ENCODE results near the gene FRAT2.
A peak's percentile ranks its signal among the peaks of the same experiment; 100 is the strongest.

Gene FRAT2

GRCh38 chr10:97318772-97319651 is 15.5 kb downstream of the FRAT2 start, which contains the start of gene FRAT1:
TSS of gene FRAT1 (plus strand) at chr10:97319271. CDS start at chr10:97319454, 183 bp downstream.
- Histone ChIP-seq H3K27ac (ENCODE audit: low read depth, low read length) (peak within 1 kb of the TSS; percentile 99), H3K27me3 (ENCODE audit: control insufficient read depth, insufficient read depth, low read length) (no peaks in the 10 kb centered on the region), H3K4me1 (ENCODE audit: control insufficient read depth, insufficient read depth, low read length) (peaks cover 7% of the 10 kb centered on the region), H3K36me3 (ENCODE audit: control insufficient read depth, insufficient read depth, low read length) (no peaks in the 10 kb centered on the region), H3K9ac (ENCODE audit: low read length) (peak within 1 kb of the TSS; percentile 98), H3K4me3 (ENCODE audit: low read length) (peak within 1 kb of the TSS; percentile 73)

GRCh38 chr10:97314671-97315070 is 19.9 kb downstream of the FRAT2 start:
- Histone ChIP-seq H3K27ac (ENCODE audit: low read depth, low read length) (no peak overlapping the region), H3K9ac (ENCODE audit: low read length) (no peak overlapping the region), H3K4me1 (ENCODE audit: control insufficient read depth, insufficient read depth, low read length) (no peaks in the 10 kb centered on the region)

GRCh38 chr10:97312897-97313296 is 21.6 kb downstream of the FRAT2 start:
- no peaks in the 10 kb centered on the region for H3K36me3 ChIP-seq (ENCODE audit: control insufficient read depth, insufficient read depth, low read length)
- H3K4me3 ChIP-seq (ENCODE audit: low read length): no peak overlapping the region
- no peaks in the 10 kb centered on the region for H3K4me1 ChIP-seq (ENCODE audit: control insufficient read depth, insufficient read depth, low read length)
- H3K27ac ChIP-seq (ENCODE audit: low read depth, low read length): no peak overlapping the region
- H3K9ac ChIP-seq (ENCODE audit: low read length): no peak overlapping the region
- H3K27me3 ChIP-seq (ENCODE audit: control insufficient read depth, insufficient read depth, low read length): no peaks in the 10 kb centered on the region

More at GRCh38 chr10:97314671-97315070, 19.9 kb downstream of the FRAT2 start:
- Histone ChIP-seq H3K36me3 (ENCODE audit: control insufficient read depth, insufficient read depth, low read length) (no peaks in the 10 kb centered on the region), H3K27me3 (ENCODE audit: control insufficient read depth, insufficient read depth, low read length) (no peaks in the 10 kb centered on the region), H3K4me3 (ENCODE audit: low read length) (no peak overlapping the region)

- Histone ChIP-seq H3K36me3 (ENCODE audit: control insufficient read depth, insufficient read depth, low read length) (no peaks in the 10 kb centered on the region), H3K9ac (ENCODE audit: low read length) (no peak overlapping the region), H3K4me3 (ENCODE audit: low read length) (no peak overlapping the region), H3K4me1 (ENCODE audit: control insufficient read depth, insufficient read depth, low read length) (no peaks in the 10 kb centered on the region), H3K27me3 (ENCODE audit: control insufficient read depth, insufficient read depth, low read length) (no peaks in the 10 kb centered on the region), H3K27ac (ENCODE audit: low read depth, low read length) (no peak overlapping the region)
These were observed 23.4 kb downstream of the FRAT2 start for GRCh38 chr10:97311111-97311626.

- Histone ChIP-seq H3K4me3 (ENCODE audit: low read length) (no peak overlapping the region), H3K4me1 (ENCODE audit: control insufficient read depth, insufficient read depth, low read length) (no peaks in the 10 kb centered on the region), H3K9ac (ENCODE audit: low read length) (no peak overlapping the region), H3K27me3 (ENCODE audit: control insufficient read depth, insufficient read depth, low read length) (no peaks in the 10 kb centered on the region), H3K36me3 (ENCODE audit: control insufficient read depth, insufficient read depth, low read length) (no peaks in the 10 kb centered on the region), H3K27ac (ENCODE audit: low read depth, low read length) (no peak overlapping the region)
These were observed 26.4 kb downstream of the FRAT2 start for GRCh38 chr10:97307866-97308780.

DNA sequence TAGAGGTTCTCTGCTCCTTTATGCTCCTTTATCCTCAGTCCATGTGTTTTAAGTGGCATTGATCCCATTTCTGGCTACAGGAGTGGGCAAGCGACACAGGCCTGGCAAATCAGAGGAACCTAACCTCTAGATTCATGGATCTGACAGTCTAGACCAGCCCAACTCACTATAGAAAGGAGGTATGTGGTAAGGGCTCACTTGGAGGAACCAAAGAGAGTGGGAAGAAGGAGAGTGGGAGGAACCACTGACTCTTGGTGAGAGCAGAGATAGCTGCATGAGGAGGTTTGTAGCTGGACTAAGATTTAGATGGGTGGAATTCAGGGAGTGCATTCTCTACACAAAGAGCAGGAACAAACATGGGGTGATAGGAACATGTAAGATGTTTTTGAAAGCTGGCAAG is 27.1 kb downstream of the FRAT2 start:
- H3K27me3 ChIP-seq (ENCODE audit: control insufficient read depth, insufficient read depth, low read length): no peaks in the 10 kb centered on the region
- H3K9ac ChIP-seq (ENCODE audit: low read length): no peak overlapping the region
- H3K4me3 ChIP-seq (ENCODE audit: low read length): no peak overlapping the region
- no peak overlapping the region for H3K27ac ChIP-seq (ENCODE audit: low read depth, low read length)
- no peaks in the 10 kb centered on the region for H3K4me1 ChIP-seq (ENCODE audit: control insufficient read depth, insufficient read depth, low read length)
- no peaks in the 10 kb centered on the region for H3K36me3 ChIP-seq (ENCODE audit: control insufficient read depth, insufficient read depth, low read length)

DNA sequence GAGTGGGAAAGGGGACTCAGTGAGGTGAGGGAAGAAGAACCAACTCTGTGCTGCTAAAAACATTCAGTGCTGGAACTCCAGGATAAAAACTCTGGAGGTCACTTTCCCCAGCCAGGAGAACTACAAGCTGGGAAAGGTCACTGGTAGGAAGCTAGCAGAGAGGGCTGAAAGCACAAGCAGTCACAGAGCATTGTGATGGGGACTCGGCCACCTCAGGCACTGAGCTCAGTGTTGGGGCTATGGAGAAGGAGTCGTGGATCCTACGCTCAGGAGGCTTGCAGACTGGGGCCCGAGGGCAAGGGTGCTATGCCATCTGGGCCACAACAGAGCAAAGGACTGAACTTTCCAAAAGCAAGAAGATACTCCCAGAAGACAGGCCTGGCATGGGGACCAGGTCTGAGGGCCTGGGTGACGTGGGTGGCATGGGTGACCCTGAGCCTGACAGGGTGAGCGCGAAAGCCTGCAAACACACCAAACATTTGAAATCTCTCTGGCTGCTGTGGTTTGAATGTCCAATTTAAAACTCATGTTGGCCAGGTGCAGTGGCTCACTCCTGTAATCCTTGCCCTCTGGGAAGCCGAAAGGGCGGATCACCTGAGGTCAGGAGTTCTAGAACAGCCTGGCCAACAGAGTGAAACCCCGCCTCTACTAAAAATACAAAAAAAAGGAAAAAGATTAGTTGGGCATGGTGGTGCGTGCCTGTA is 32.3 kb downstream of the FRAT2 start:
- Histone ChIP-seq H3K27me3 (ENCODE audit: control insufficient read depth, insufficient read depth, low read length) (no peaks in the 10 kb centered on the region), H3K27ac (ENCODE audit: low read depth, low read length) (no peak overlapping the region), H3K9ac (ENCODE audit: low read length) (no peak overlapping the region), H3K4me1 (ENCODE audit: control insufficient read depth, insufficient read depth, low read length) (no peaks in the 10 kb centered on the region), H3K36me3 (ENCODE audit: control insufficient read depth, insufficient read depth, low read length) (no peaks in the 10 kb centered on the region), H3K4me3 (ENCODE audit: low read length) (no peak overlapping the region)

DNA sequence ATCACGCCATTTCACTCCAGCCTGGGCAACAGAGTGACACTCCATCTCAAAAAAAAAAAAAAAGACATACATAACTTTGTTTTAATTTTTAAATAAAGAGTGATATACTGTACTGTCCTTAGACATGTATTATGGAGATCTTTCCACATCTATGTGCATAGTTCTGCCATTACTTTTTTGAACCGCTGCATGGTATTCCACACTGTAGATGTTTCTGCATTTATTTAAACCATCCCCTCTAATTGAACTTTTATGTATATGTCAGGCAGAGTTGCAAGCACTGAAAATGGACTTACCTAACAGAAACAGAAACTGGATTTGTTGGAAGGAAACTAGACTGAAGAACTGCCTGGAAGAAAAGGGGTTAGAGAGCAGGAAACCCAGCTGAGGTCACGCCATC is 33.5 kb downstream of the FRAT2 start:
- no peak overlapping the region for H3K27ac ChIP-seq (ENCODE audit: low read depth, low read length)
- no peaks in the 10 kb centered on the region for H3K4me1 ChIP-seq (ENCODE audit: control insufficient read depth, insufficient read depth, low read length)
- H3K36me3 ChIP-seq (ENCODE audit: control insufficient read depth, insufficient read depth, low read length): no peaks in the 10 kb centered on the region
- no peak overlapping the region for H3K4me3 ChIP-seq (ENCODE audit: low read length)
- no peak overlapping the region for H3K9ac ChIP-seq (ENCODE audit: low read length)
- H3K27me3 ChIP-seq (ENCODE audit: control insufficient read depth, insufficient read depth, low read length): no peaks in the 10 kb centered on the region

DNA sequence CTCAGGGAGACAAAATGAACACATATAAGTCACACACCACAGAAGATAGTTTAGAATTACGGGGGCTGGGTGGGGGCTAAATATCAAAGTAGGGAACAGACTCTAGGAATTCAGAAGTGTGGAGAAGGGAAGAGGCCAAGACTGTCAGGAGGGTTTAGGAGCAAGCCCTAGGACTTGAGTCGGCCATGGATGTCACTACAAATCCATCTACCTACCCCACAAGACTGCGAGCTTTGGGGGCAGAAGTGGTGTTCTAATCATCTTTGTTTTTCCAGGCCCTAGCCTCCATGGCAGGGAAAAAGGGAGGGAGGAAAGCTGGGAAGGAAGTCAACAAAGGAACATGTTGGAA is 36.3 kb downstream of the FRAT2 start:
- no peak overlapping the region for H3K9ac ChIP-seq (ENCODE audit: low read length)
- H3K36me3 ChIP-seq (ENCODE audit: control insufficient read depth, insufficient read depth, low read length): no peaks in the 10 kb centered on the region
- H3K27me3 ChIP-seq (ENCODE audit: control insufficient read depth, insufficient read depth, low read length): no peaks in the 10 kb centered on the region
- H3K4me3 ChIP-seq (ENCODE audit: low read length): no peak overlapping the region
- no peak overlapping the region for H3K27ac ChIP-seq (ENCODE audit: low read depth, low read length)
- H3K4me1 ChIP-seq (ENCODE audit: control insufficient read depth, insufficient read depth, low read length): no peaks in the 10 kb centered on the region

- no peak overlapping the region for H3K27ac ChIP-seq (ENCODE audit: low read depth, low read length)
- H3K4me1 ChIP-seq (ENCODE audit: control insufficient read depth, insufficient read depth, low read length): no peaks in the 10 kb centered on the region
- H3K27me3 ChIP-seq (ENCODE audit: control insufficient read depth, insufficient read depth, low read length): no peaks in the 10 kb centered on the region
- no peaks in the 10 kb centered on the region for H3K36me3 ChIP-seq (ENCODE audit: control insufficient read depth, insufficient read depth, low read length)
- no peak overlapping the region for H3K9ac ChIP-seq (ENCODE audit: low read length)
- no peak overlapping the region for H3K4me3 ChIP-seq (ENCODE audit: low read length)
These were observed 36.8 kb downstream of the FRAT2 start for GRCh38 chr10:97297556-97298222.

DNA sequence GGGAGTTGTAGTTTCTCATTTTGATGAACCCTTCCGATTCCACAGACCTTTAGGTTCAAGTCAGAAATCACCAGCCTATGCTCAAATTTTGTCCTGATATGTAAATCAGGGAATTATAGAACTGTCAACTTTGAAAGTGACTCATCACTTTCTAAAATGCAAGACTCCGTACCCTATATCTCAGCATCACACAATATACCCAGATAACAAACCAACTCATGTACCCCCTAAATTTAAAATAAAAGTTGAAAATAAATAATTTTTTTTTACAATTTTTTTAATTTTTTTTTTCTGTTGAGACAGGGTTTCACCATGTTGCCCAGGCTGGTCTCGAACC is 41.7 kb downstream of the FRAT2 start:
- H3K9ac ChIP-seq (ENCODE audit: low read length): no peak overlapping the region
- no peak overlapping the region for H3K4me3 ChIP-seq (ENCODE audit: low read length)
- H3K27ac ChIP-seq (ENCODE audit: low read depth, low read length): no peak overlapping the region
- no peaks in the 10 kb centered on the region for H3K36me3 ChIP-seq (ENCODE audit: control insufficient read depth, insufficient read depth, low read length)
- no peaks in the 10 kb centered on the region for H3K27me3 ChIP-seq (ENCODE audit: control insufficient read depth, insufficient read depth, low read length)
- no peaks in the 10 kb centered on the region for H3K4me1 ChIP-seq (ENCODE audit: control insufficient read depth, insufficient read depth, low read length)
